ENCODE data around the gene RFX4.

The RFX4 gene

DNA sequence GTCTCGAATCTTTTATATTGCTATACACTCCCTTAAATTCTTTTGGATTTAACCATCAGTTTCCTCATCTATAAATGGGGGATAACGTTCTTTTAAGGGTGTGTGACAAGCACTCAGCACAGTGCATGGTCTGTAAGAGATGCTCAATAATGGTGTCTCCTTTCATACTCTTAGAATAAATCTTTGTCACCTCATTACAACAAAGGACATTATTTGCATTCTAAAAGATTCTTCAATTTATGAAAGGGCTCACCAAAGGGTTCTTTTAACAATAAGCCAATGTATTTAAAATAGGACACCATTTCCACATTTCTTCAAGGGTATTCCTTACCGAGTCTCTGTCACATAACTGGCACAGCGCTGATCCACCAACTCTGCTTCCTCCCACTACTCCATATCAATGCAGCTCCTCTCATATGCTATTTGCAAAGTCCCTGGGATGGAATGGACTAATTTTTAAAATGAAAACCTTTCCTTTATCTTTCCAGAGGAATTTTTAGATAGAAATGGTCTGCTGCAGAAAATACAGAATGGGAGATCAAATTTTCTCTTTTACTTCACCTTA is 162.5 kb downstream of the RFX4 start:
- Histone ChIP-seq H3K4me3 (replicated peaks; ENCODE audit: insufficient read depth, low read length) (no peak overlapping the region), H3K27ac (replicated peaks) (no peak overlapping the region), H3K27me3 (ENCODE audit: insufficient read depth, poor library complexity, severe bottlenecking) (peaks cover 11% of the 10 kb centered on the region)
- TF ChIP-seq, protein P1, sequence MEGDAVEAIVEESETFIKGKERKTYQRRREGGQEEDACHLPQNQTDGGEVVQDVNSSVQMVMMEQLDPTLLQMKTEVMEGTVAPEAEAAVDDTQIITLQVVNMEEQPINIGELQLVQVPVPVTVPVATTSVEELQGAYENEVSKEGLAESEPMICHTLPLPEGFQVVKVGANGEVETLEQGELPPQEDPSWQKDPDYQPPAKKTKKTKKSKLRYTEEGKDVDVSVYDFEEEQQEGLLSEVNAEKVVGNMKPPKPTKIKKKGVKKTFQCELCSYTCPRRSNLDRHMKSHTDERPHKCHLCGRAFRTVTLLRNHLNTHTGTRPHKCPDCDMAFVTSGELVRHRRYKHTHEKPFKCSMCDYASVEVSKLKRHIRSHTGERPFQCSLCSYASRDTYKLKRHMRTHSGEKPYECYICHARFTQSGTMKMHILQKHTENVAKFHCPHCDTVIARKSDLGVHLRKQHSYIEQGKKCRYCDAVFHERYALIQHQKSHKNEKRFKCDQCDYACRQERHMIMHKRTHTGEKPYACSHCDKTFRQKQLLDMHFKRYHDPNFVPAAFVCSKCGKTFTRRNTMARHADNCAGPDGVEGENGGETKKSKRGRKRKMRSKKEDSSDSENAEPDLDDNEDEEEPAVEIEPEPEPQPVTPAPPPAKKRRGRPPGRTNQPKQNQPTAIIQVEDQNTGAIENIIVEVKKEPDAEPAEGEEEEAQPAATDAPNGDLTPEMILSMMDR (IDR thresholded peaks at IDR 0.05; ENCODE audit: insufficient read depth, low read length), result no peak
- TF ChIP-seq REST (IDR thresholded peaks at IDR 0.05; ENCODE audit: insufficient replicate concordance, low read depth) (no peak), GABPA (IDR thresholded peaks at IDR 0.05; ENCODE audit: low read depth) (no peak), POLR2AphosphoS5 (IDR thresholded peaks at IDR 0.05; ENCODE audit: low read depth) (no peak), SPI1 (IDR thresholded peaks at IDR 0.05; ENCODE audit: borderline replicate concordance, low read depth) (no peak)
- DNase-seq (ENCODE audit: low read depth in 1 of 2, low spot score in 1 of 2), result no peak

GRCh38 chr12:106747973-106748436 is 165.2 kb downstream of the RFX4 start:
- H3K4me3 ChIP-seq (replicated peaks; ENCODE audit: insufficient read depth, low read length), result no peak overlapping the region
- peaks cover 11% of the 10 kb centered on the region for H3K27me3 ChIP-seq (ENCODE audit: insufficient read depth, poor library complexity, severe bottlenecking)

DNA sequence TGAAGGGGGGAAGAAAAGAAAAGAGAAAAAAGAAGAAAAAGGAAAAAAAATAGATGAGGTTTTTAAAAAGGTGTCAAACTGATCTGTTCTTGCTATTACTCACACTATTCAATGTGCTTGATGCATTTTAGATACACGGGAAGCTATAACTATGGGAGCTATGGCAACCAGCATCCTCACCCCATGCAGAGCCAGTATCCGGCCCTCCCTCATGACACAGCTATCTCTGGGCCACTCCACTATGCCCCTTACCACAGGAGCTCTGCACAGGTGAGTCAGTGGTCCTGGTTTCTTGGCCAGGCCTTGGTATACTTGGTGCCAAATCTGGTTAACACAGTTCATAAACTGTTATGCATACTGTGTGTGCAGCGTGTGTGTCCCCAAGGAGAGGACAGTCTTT is 167.7 kb downstream of the RFX4 start:
- H3K4me3 ChIP-seq (replicated peaks; ENCODE audit: insufficient read depth, low read length), result no peak overlapping the region
- no peak for TF ChIP-seq POLR2AphosphoS5 (IDR thresholded peaks at IDR 0.05; ENCODE audit: low read depth)
- TF ChIP-seq GABPA (IDR thresholded peaks at IDR 0.05; ENCODE audit: low read depth), result no peak
- TF ChIP-seq SPI1 (IDR thresholded peaks at IDR 0.05; ENCODE audit: borderline replicate concordance, low read depth), result no peak
- TF ChIP-seq REST (IDR thresholded peaks at IDR 0.05; ENCODE audit: insufficient replicate concordance, low read depth), result no peak
- TF ChIP-seq, protein P1 (IDR thresholded peaks at IDR 0.05; ENCODE audit: insufficient read depth, low read length), result no peak
- DNase-seq (ENCODE audit: low read depth in 1 of 2, low spot score in 1 of 2), result no peak
- H3K27ac ChIP-seq (replicated peaks), result no peak overlapping the region
- H3K27me3 ChIP-seq (ENCODE audit: insufficient read depth, poor library complexity, severe bottlenecking), result peaks cover 3% of the 10 kb centered on the region

More at GRCh38 chr12:106747973-106748436, 165.2 kb downstream of the RFX4 start:
- DNase-seq (ENCODE audit: low read depth in 1 of 2, low spot score in 1 of 2), result no peak
- TF ChIP-seq REST (IDR thresholded peaks at IDR 0.05; ENCODE audit: insufficient replicate concordance, low read depth) (no peak), SPI1 (IDR thresholded peaks at IDR 0.05; ENCODE audit: borderline replicate concordance, low read depth) (no peak)
- TF ChIP-seq, protein P1 (IDR thresholded peaks at IDR 0.05; ENCODE audit: insufficient read depth, low read length), result no peak
- H3K27ac ChIP-seq (replicated peaks), result no peak overlapping the region

Measured in HL-60 (cell line).